SK-N-SH (cell line): ENCODE measurements around the gene MMP2.

Experiments
- CTCF ChIP-seq: fragments of 200-600 bp; sonication (generic); IDR thresholded peaks from 2 replicates; pipeline ENCODE4 v1.6.1; 2017; ENCODE audit warnings: antibody characterized with exemption, mild to moderate bottlenecking, moderate library complexity
- EZH2phosphoT487 ChIP-seq: fragments of 200-600 bp; sonication (generic); IDR thresholded peaks from 2 replicates; pipeline ENCODE4 v1.6.1; 2017; ENCODE audit warnings: low read depth, mixed run types, mild to moderate bottlenecking, antibody characterized with exemption, moderate library complexity, borderline replicate concordance
- NFIC ChIP-seq: IDR thresholded peaks from 2 replicates; pipeline ENCODE4 v1.4.0; 2012; ENCODE audit warnings: borderline replicate concordance
- PBX3 ChIP-seq: IDR thresholded peaks from 2 replicates; pipeline ENCODE4; 2012
- RAD21 ChIP-seq: IDR thresholded peaks from 2 replicates; pipeline ENCODE4 v1.6.1; 2012; ENCODE audit warnings: mild to moderate bottlenecking, low read length
- REST ChIP-seq: IDR thresholded peaks from 2 replicates; pipeline ENCODE4 v1.6.1; 2012; ENCODE audit warnings: mild to moderate bottlenecking, low read depth, low read length, moderate library complexity
- TAF1 ChIP-seq: IDR thresholded peaks from 2 replicates; pipeline ENCODE4 v1.6.1; 2012; ENCODE audit warnings: low read depth, mild to moderate bottlenecking, low read length, moderate library complexity, borderline replicate concordance

- TF ChIP-seq REST (no peak), PBX3 (no peak), CTCF (peak; percentile 65), TAF1 (no peak), NFIC (no peak), EZH2phosphoT487 (no peak), RAD21 (peak; percentile 74)
These were observed 64.5 kb downstream of the MMP2 start for GRCh38 chr16:55543472-55543871.
